AG04450 (cell line): ENCODE data around the gene FHL2. TPM values are rescaled to one million over a fixed set of nuclear protein-coding genes. Genes with fewer than 3 reads are reported as not detected.

Experiments
- CTCF ChIA-PET: fragments of 300-600, 350-600 bp; formaldehyde crosslinking; extraction: SDS; loops from one replicate; lab custom pipeline; 2022; ENCODE audit warnings: antibody characterized with exemption, inconsistent platforms; lab: Charles Lee
- POLR2A ChIA-PET: fragments of 350-600 bp; formaldehyde crosslinking; extraction: SDS; loops from one replicate; lab custom pipeline; 2021; ENCODE audit warnings: antibody characterized with exemption, inconsistent platforms; lab: Yijun Ruan, JAX
- DNase-seq: peaks from one replicate; pipeline ENCODE4 v3.0.0-alpha.2; 2011; ENCODE audit warnings: low read depth, low spot score
- H3K27ac ChIP-seq: one replicate; pipeline ENCODE4 v1.5.1; 2012; ENCODE audit warnings: low read depth, low read length, control low read depth
- H3K27me3 ChIP-seq: one replicate; pipeline ENCODE4 v1.6.0; 2012; ENCODE audit warnings: low read length; ENCODE audit not compliant: control insufficient read depth, insufficient read depth
- H3K4me3 ChIP-seq: 2 replicates; pipeline ENCODE4 v1.5.1; 2011; ENCODE audit warnings: mild to moderate bottlenecking, low read depth, low read length, control low read depth
- H3K9me3 ChIP-seq: 2 replicates; pipeline ENCODE4 v1.5.1; 2012; ENCODE audit warnings: low read length; ENCODE audit not compliant: control insufficient read depth, insufficient read depth
- polyA plus RNA-seq: library from polyadenylated mRNA; depleted of rRNA; stranded (reverse); fragments of >200 nt; gene quantifications from 2 replicates; pipeline ENCODE4 v1.2.3, GENCODE V29; 2011
- TF ChIP-seq, protein P1 (sequence below): IDR thresholded peaks from 2 replicates; pipeline ENCODE4 v1.5.1; 2011; ENCODE audit warnings: low read depth, low read length, control low read depth, inconsistent platforms

The FHL2 gene
- polyA plus RNA-seq, 1 experiment: 497 TPM

- H3K27ac ChIP-seq: no peak overlapping the region
- POLR2A ChIA-PET: interaction anchor here (0.7 kb wide), 2 partner anchors 38 to 50 kb away, joined by 3 to 6 read pairs; no protein-coding TSS in a partner anchor
- TF ChIP-seq, protein P1, sequence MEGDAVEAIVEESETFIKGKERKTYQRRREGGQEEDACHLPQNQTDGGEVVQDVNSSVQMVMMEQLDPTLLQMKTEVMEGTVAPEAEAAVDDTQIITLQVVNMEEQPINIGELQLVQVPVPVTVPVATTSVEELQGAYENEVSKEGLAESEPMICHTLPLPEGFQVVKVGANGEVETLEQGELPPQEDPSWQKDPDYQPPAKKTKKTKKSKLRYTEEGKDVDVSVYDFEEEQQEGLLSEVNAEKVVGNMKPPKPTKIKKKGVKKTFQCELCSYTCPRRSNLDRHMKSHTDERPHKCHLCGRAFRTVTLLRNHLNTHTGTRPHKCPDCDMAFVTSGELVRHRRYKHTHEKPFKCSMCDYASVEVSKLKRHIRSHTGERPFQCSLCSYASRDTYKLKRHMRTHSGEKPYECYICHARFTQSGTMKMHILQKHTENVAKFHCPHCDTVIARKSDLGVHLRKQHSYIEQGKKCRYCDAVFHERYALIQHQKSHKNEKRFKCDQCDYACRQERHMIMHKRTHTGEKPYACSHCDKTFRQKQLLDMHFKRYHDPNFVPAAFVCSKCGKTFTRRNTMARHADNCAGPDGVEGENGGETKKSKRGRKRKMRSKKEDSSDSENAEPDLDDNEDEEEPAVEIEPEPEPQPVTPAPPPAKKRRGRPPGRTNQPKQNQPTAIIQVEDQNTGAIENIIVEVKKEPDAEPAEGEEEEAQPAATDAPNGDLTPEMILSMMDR: no peak
- H3K9me3 ChIP-seq: no peaks in the 10 kb centered on the region
- H3K27me3 ChIP-seq: no peaks in the 10 kb centered on the region
- no peak for DNase-seq
- no peak overlapping the region for H3K4me3 ChIP-seq
- CTCF ChIA-PET: no interaction called here
Measured at GRCh38 chr2:105406221-105406620, 7.4 kb upstream of the FHL2 start.

DNA sequence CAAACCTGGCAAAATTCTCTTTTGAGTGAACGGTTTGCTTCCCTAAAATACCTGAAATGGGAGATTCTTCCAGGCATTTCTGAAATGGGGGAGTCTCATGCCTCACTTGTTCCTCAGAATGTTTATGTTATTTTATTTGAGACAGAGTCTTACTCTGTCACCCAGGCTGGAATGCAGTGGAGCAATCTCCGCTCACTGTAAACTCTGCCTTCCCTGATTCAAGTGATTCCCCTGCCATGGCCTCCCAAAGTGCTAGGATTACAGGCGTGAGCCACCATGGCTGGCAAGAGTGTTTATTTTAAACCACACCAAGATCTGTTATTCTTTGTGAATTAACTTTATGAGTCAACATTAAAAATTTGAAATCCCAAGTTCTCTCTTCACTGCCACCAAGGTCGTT, 6.4 kb upstream of the FHL2 start:
- TF ChIP-seq, protein P1: no peak
- H3K4me3 ChIP-seq: no peak overlapping the region
- H3K27me3 ChIP-seq: no peaks in the 10 kb centered on the region
- ChIA-PET CTCF (no interaction called here), POLR2A (no interaction called here)
- no peaks in the 10 kb centered on the region for H3K9me3 ChIP-seq
- peak overlapping the region; percentile 32 for H3K27ac ChIP-seq
- DNase-seq: no peak

- TF ChIP-seq, protein P1: no peak
- CTCF ChIA-PET: interaction anchor here (0.8 to 2.0 kb wide), 7 partner anchors 11 to 116 kb away, joined by 4 to 14 read pairs (median 6); no protein-coding TSS in a partner anchor
- Histone ChIP-seq H3K27ac (peak overlapping the region; percentile 81), H3K4me3 (no peak overlapping the region), H3K9me3 (peaks cover under 1% of the 10 kb centered on the region; the same call in 1 of the 2 replicates), H3K27me3 (no peaks in the 10 kb centered on the region)
- POLR2A ChIA-PET: interaction anchor here (2.2 kb wide), 1 partner anchor 33 kb away, joined by 10 read pairs; no protein-coding TSS in a partner anchor
- no peak for DNase-seq
Measured at GRCh38 chr2:105404736-105405135, 5.9 kb upstream of the FHL2 start.

DNA sequence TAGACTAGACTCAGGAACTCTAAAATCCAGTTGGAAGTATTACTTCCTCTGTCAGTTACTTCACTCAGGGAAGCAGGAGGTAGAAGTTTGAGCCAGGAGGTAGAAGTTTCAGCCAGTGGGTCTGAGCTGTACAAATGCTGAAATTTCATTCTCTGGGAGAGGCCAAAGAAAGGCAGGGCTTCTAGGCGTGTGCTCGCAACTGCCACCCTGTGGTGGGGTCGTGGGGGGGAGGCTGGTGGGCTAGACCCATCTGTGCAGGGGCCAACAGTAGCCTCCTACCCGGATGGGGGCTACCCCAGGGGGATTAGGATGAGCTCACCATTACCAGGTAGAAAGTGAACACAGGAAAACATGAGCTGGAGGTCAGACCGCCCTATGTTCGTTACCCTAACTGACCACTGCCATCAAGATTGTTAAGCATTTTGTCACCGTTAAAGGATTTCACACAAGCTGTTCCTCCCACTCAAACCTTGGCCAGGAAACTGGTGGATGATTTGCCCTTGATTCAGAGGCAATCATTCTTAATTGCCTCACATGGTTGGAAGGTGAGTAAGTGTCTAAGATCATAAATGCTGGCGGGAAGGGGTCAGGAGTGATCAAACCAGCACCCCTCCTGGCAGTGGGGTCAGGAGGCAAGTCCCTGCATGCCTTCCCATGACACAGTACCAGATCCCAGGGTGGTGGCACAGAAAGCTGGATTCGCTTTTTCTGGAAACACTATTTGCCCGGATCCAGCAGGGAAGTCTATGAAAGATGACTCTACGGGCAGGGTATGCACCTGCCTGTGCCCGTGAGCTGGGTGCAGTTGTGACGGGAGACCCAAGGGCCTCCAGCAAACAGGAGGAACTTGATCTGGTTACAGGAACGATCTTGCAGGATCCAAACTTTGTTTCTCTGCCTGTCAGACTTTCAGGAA, 5.2 kb upstream of the FHL2 start:
- POLR2A ChIA-PET: interaction anchor here (0.7 to 2.2 kb wide), 5 partner anchors 10 to 34 kb away, joined by 3 to 10 read pairs (median 3); no protein-coding TSS in a partner anchor
- CTCF ChIA-PET: interaction anchor here (0.7 to 2.0 kb wide), 9 partner anchors 12 to 117 kb away, joined by 3 to 14 read pairs (median 5); no protein-coding TSS in a partner anchor
- TF ChIP-seq, protein P1: peak; percentile 51
- H3K9me3 ChIP-seq: peaks cover 7% of the 10 kb centered on the region
- no peaks in the 10 kb centered on the region for H3K27me3 ChIP-seq
- H3K4me3 ChIP-seq: no peak overlapping the region
- DNase-seq: peak; percentile 62
- peak overlapping the region; percentile 81 for H3K27ac ChIP-seq
